HG02938 (cell line): ENCODE measurements around the gene FGFR4.
A peak's percentile ranks its signal among the peaks of the same experiment; 100 is the strongest.

Source experiments
- ATAC-seq: cut with Tn5 transposase; IDR thresholded peaks from one replicate; pipeline ENCODE4 v1.9.1; 2021; ENCODE audit warnings: mild to moderate bottlenecking, moderate library complexity; ENCODE audit not compliant: unreplicated experiment

FGFR4 gene

DNA sequence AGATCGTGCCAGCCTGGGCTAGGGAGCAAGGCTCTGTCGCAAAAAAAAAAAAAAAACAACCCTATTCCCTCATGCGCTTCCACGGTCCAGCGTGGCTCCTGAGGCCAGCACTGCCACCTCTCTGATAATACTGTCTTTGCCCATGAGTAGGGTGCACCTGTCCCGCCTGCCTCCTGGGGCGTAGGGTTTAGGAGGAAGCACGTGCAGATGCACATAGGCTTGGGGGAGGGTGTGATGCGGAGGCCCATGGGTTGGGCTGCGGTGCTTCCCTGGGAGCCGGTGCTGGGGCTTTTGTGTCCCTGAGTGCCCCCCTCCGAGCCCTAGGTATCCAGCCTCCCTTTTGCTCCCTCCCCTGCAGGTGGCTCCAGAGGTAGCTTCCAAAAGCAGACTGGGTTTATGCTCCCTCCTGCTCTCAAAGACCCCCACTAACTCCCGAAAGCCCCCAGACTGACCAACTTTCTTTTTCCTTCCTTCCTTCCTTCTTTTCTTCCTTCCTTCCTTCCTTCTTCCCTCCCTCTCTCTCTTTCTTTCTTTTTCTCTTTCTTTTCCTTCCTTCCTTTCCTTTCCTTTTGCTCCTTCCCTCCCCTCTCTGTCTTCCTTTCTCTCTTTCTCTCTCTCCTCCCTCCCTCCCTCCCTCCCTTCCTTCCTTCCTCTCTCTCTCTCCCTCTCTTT lies 12.8 kb downstream of the FGFR4 start:
- ATAC-seq, result no peak

DNA sequence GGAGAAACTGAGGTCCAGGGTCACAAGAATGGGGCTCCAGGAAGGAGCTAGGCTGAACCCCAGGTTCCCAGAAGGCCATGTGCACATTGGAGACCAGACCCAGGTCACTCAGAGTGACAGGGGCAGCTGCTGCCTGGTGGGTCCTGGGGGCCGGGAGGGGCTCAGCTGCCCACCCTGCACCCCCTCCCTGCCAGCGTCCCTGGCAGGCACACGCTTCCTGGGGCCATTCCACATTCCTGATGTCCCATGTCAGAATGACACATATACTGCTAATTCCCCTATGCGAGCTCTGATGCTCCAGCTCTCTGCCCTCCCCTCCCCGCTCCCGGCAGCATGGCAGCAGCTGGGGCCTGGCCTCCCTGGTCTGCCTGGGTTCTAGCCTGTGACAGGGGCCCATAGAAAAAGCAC lies 14.0 kb downstream of the FGFR4 start:
- ATAC-seq, result no peak

- ATAC-seq, result no peak
Observed at GRCh38 chr5:177103523-177104253, 17.0 kb downstream of the FGFR4 start.

DNA sequence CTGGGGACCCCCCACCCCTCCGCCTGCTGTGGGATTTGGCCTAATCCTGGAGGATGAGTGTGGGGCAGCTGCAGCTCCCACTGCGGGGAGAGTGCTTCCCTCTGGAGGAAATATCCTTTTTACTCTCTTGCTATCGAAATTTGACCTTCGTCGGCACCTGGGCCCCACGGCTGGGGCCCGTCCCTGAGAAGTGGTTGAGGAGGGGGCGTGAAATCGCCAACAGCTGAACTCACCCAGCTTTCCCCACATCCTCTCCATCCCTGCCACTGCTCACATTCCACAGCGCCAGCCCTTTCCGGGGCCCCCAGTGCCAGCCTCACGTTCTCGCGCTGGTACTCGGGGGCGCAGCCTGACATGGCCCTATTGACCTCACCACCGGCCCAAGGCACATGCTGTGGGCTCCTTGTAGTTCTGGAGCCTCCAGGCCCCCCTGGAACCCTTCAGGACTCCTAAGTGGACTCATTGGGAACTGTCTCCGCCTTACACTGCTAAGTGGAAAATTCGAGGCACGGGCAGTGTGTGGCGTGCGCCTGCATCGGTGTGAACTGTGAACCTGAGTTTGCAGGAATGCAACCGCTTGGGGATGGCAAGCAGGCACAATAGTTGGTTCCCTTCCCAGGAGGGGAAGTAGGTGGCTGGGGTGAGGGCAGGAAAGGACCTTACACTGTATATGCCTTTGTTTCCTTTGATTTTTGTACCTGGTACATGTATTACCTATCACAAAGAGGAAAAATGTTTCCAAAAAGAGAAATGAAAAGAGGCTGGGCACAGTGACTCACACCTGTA lies 19.2 kb downstream of the FGFR4 start:
- ATAC-seq, result no peak

DNA sequence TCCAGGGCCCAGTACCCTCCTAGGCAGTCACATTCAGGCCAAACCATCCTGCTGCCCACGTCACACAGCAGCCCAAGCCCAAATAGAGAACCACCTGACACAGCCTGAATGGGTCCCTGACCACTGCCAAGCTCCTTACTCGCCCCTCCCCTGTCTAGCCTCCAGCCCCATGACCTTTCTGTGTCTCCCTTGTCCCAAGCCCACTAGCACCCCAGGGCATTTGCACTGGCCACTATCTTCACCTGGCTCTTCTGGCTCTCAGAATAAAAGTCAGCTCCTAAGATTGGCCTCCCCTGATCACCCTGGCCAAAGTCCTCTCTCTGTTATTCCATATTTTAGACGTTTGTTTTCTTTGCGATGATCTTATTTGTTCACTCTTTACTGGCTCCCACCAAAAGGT lies 20.4 kb downstream of the FGFR4 start:
- ATAC-seq, result no peak

GRCh38 chr5:177109810-177110209 lies 23.1 kb downstream of the FGFR4 start:
- ATAC-seq, result no peak

DNA sequence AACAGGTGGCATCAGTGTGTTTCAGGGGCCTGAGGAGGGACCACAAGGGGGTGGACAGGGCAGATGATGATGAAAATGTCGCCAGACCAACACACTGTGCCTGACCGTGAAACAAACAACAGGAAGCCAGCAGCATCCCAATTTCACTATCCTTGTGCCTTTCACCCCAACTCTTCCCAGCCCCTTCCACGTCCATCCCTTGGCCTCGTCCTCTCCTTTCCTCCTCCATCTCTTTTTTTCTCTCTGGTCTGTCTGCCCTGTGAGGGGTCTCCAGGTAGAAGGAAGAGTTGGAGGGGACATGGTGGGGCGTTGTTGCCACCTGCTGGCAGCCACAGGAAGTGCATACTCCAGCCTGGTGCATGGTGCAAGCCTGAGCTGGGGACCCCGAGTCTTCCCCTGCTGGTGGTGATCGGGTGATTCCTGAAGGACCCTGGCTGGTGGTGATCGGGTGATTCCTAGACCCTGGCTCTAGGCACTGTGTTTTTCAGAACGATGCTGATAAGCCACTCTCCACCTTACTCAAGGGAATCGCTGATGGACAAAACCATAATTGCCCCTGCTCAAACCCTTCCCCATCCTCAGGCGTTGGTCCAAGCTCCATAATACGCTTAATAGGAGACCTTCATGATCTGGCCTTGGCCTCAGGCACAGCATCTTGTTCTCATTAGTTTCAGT lies 25.1 kb downstream of the FGFR4 start:
- no peak for ATAC-seq

- ATAC-seq, result no peak
Observed at GRCh38 chr5:177112589-177113220, 26.0 kb downstream of the FGFR4 start.

GRCh38 chr5:177113566-177114424 lies 27.1 kb downstream of the FGFR4 start:
- peak; percentile 47 for ATAC-seq

- no peak for ATAC-seq
Observed at GRCh38 chr5:177116631-177117373, 30.1 kb downstream of the FGFR4 start.

DNA sequence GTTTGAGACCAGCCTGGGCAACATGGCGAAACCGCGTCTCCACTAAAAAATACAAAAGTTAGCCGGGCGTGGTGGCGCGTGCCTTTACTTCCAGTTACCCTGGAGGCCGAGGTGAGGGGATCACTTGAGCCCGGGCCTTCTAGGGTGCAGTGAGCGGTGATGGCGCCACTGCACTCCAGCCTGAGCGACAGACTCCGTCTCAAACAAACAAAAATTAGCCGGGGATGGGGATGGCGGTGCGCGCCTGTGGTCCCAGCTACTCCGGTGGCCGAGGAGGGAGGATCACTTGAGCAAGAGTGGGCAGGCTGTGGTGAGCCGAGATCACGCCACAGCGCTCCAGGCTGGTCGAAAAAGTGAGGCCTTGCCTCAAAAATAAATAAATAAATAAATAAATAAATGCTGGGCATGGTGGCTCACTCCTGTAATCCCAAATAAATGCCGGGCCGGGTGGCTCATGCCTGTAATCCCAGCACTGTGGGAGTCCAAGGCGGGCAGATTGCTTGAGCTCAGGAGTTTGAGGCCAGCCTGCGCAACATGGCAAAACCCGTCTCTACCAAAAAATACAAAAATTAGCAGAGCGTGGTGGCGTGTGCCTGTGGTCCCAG lies 30.8 kb downstream of the FGFR4 start:
- no peak for ATAC-seq

GRCh38 chr5:177122566-177122965 lies 35.9 kb downstream of the FGFR4 start:
- no peak for ATAC-seq

DNA sequence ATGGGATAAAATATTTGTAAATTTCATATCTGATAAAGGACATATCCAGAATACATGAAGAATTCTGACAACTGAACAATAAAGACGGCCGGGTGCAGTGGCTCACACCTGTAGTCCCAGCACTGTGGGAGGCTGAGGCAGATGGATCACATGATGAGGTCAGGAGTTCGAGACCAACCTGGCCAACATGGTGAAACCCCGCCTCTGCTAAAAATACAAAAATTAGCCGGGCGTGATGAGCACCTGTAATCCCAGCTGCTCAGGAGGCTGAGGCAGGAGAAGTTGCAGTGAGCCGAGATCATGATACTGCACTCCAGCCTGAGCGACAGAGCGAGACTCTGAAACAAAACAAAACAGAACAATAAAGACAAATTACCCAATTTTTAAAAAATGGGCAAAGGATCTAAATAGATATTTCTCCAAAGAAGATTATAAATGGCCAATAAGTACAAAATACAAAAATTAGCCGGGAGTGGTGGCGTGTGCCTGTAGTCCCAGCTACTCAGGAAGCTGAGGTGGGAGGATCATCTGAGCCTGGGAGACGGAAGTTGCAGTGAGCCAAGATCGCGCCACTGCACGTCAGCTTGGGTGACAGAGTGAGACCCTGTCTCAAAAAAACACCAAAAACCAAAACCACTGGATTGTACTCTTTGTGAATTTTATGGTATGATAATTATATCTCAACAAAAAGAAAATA lies 37.2 kb downstream of the FGFR4 start:
- ATAC-seq, result no peak

GRCh38 chr5:177124486-177124991 lies 37.8 kb downstream of the FGFR4 start:
- ATAC-seq, result no peak

DNA sequence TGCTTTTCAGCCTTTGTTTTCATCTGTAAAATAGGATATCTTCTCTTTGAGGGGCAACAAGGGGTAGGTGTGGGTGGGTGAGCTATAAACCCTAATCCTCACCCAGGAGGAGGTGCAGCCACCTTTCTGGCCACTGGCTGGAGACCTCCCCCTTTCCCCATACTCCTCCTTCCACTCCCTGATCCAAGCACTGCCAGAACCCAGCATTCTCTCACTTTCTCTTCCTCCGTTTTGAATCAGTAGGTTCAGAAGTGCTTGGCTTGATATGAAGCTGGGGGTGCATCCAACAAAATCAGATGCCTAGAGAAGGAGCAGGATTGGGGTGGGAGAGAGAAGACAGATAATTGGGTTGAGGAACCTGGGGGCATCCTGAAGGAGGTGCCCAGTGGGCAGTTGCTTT lies 40.1 kb downstream of the FGFR4 start:
- ATAC-seq, result no peak

GRCh38 chr5:177128551-177128981 lies 41.9 kb downstream of the FGFR4 start:
- ATAC-seq, result no peak

GRCh38 chr5:177130211-177131018 lies 43.7 kb downstream of the FGFR4 start:
- no peak for ATAC-seq
